Adrenal gland (tissue), 5 donors: Measurements from ENCODE around the gene ORAI3.

Experiments
- POLR2A ChIP-seq, 2 donors: fragments of 450-650 bp; IDR thresholded peaks; one replicate each; pipeline ENCODE4 v1.6.1; 2017; ENCODE audit warnings: antibody characterized with exemption in 2 of 2, mild to moderate bottlenecking in 2 of 2, moderate library complexity in 1 of 2
- TF ChIP-seq, protein P1 (sequence below), 6 experiments: fragments of 450-650 bp in 4 of 6; fragments of 200-600 bp in 2 of 6; sonication (generic) in 1 of 6; IDR thresholded peaks; 1 replicate in 5 of 6; 2 replicates in 1 of 6; pipeline versions ENCODE4 v1.5.1 to v1.8.0; 2016 to 2021; ENCODE audit warnings: antibody characterized with exemption in 6 of 6, mild to moderate bottlenecking in 2 of 6, moderate library complexity in 1 of 6
- donor health status: DM: no; HTN: no; CAD: no.

DNA sequence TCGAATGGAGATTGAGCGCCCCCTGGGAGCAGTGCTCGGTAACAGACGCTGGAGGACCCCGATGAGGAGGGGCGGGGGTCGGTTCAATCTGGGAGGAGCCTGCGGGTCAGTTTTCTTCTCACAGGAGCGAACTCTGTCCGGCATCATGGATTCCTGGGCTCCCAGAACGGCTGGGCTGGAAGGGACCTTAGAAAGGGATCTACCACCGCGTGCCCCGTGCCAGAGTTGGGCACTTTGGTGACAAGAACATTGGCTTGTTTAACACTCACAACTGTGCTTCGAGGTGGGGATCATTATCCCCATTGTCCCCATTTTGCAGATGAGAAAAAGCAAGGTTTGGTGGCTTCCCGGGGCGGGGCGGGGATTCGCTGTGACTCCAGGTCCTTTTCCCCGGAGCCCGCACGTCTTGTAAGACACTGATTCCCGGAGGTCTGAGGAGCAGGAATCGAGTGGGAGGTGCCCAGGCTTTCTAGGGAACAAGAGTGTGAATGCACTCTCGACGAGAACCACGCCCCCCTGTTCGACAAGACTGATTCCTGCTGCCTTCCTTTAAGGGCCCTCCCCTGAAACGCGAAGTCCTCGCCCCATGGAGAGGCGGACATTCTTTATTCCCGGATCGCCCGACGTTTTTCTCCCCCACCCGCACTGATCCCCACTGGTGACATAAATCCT, 27.0 kb upstream of the ORAI3 start:
- TF ChIP-seq, protein P1, sequence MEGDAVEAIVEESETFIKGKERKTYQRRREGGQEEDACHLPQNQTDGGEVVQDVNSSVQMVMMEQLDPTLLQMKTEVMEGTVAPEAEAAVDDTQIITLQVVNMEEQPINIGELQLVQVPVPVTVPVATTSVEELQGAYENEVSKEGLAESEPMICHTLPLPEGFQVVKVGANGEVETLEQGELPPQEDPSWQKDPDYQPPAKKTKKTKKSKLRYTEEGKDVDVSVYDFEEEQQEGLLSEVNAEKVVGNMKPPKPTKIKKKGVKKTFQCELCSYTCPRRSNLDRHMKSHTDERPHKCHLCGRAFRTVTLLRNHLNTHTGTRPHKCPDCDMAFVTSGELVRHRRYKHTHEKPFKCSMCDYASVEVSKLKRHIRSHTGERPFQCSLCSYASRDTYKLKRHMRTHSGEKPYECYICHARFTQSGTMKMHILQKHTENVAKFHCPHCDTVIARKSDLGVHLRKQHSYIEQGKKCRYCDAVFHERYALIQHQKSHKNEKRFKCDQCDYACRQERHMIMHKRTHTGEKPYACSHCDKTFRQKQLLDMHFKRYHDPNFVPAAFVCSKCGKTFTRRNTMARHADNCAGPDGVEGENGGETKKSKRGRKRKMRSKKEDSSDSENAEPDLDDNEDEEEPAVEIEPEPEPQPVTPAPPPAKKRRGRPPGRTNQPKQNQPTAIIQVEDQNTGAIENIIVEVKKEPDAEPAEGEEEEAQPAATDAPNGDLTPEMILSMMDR (IDR thresholded peaks at IDR 0.05), result peak; percentile 83 to 97 (median 95)
- peak in 1 of 2 donors; percentile 45 for TF ChIP-seq POLR2A (IDR thresholded peaks at IDR 0.05)
